Natural killer cell treated with Interleukin-12 subunit alpha and Interleukin-12 subunit beta and Interleukin-15 and Interleukin-18, amount 100 ng/mL, for 72 hours (primary cell): ENCODE data around the gene PTPN2. TPM values are rescaled to one million over a fixed set of nuclear protein-coding genes. Genes with fewer than 3 reads are reported as not detected.

ENCODE experiments used
- ATAC-seq, 2 donors: fragments of 150-1000 bp; cut with Tn5 transposase in 1 of 2; sonication (Bioruptor Pico), chemical (Tn5 transposase) in 1 of 2; 2 replicates each; pipeline ENCODE4 v1.10.0; 2021
- DNase-seq: peaks from one replicate; pipeline ENCODE4 v3.0.0; 2022; ENCODE audit warnings: low spot score
- H3K27ac Mint-ChIP-seq, 2 donors: 1 replicate in 1 of 2; 2 replicates in 1 of 2; pipeline ENCODE4 v1.8.0; 2022; ENCODE audit warnings: mixed read lengths in 2 of 2, mild to moderate bottlenecking in 1 of 2, moderate library complexity in 1 of 2
- H3K27me3 Mint-ChIP-seq, 2 donors: 1 replicate in 1 of 2; 2 replicates in 1 of 2; pipeline ENCODE4 v1.8.0; 2022; ENCODE audit warnings: mixed read lengths in 2 of 2
- H3K36me3 Mint-ChIP-seq: one replicate; pipeline ENCODE4 v1.8.0; 2022; ENCODE audit warnings: mixed read lengths
- H3K4me1 Mint-ChIP-seq, 2 donors: 1 replicate in 1 of 2; 2 replicates in 1 of 2; pipeline ENCODE4 v1.8.0; 2022; ENCODE audit warnings: low read depth in 2 of 2, mixed read lengths in 2 of 2, mild to moderate bottlenecking in 1 of 2
- H3K4me3 Mint-ChIP-seq: one replicate; pipeline ENCODE4 v1.8.0; 2022; ENCODE audit warnings: mixed read lengths
- H3K9me3 Mint-ChIP-seq: 2 replicates; pipeline ENCODE4 v1.8.0; 2022; ENCODE audit warnings: mixed read lengths
- total RNA-seq, 2 donors: library from RNA; stranded (reverse); gene quantifications; one replicate each; pipeline ENCODE4 v1.2.3, GENCODE V29; 2022

PTPN2 gene
- total RNA-seq, 2 donors from 2014 or later: 151 to 156 TPM

GRCh38 chr18:12744103-12744502 lies 139.9 kb downstream of the PTPN2 start:
- H3K9me3 Mint-ChIP-seq: no peaks in the 10 kb centered on the region
- ATAC-seq: peak; percentile 55 to 66
- no peak for DNase-seq
- peak overlapping the region in 1 of 2 donors; percentile 85 for H3K27ac Mint-ChIP-seq
- H3K36me3 Mint-ChIP-seq: peaks cover under 1% of the 10 kb centered on the region
- H3K4me1 Mint-ChIP-seq: peaks cover 0 to 13% of the 10 kb centered on the region in 2 donors
- no peaks in the 10 kb centered on the region for H3K27me3 Mint-ChIP-seq
- H3K4me3 Mint-ChIP-seq: no peak overlapping the region

- H3K36me3 Mint-ChIP-seq: no peaks in the 10 kb centered on the region
- no peaks in the 10 kb centered on the region for H3K9me3 Mint-ChIP-seq
- no peaks in the 10 kb centered on the region for H3K27me3 Mint-ChIP-seq
- peak overlapping the region in 1 of 2 donors; percentile 51 for H3K27ac Mint-ChIP-seq
- H3K4me1 Mint-ChIP-seq: peaks cover 0 to 11% of the 10 kb centered on the region in 2 donors
- no peak overlapping the region for H3K4me3 Mint-ChIP-seq
- DNase-seq (no peak), ATAC-seq (no peak)
Measured at GRCh38 chr18:12742453-12742852, 141.6 kb downstream of the PTPN2 start.

Other genes starting within 250 kb of the PTPN2 start
- 10 to 100 TPM in 1 of 2 donors, 1 to 10 TPM in 1; 7.8 to 12.0 TPM for gene SPIRE1, start 226.1 kb downstream of the PTPN2 start, total RNA-seq
- 10 to 100 TPM; 10.1 to 14.4 TPM for gene CEP76, start 181.5 kb downstream of the PTPN2 start, total RNA-seq
- gene PSMG2, start 181.2 kb downstream of the PTPN2 start, total RNA-seq: 10 to 100 TPM; 72.1 to 80.5 TPM
- gene SEH1L, start 63.8 kb upstream of the PTPN2 start, total RNA-seq: 100 to 1,000 TPM in 1 of 2 donors, 10 to 100 TPM in 1; 67.2 to 102 TPM
- 10 to 100 TPM; 32.2 to 49.2 TPM for gene CEP192, start 107.1 kb upstream of the PTPN2 start, total RNA-seq